HG02610 (cell line): ENCODE data around the gene RFPL4A.
"Not testable (repeated sequence)": the region's sequence is repeated elsewhere in the genome, so short reads cannot be mapped to it uniquely, and the experiment has no call there.

ENCODE experiments used
- ATAC-seq: cut with Tn5 transposase; IDR thresholded peaks from one replicate; pipeline ENCODE4 v1.9.1; 2021; ENCODE audit warnings: mild to moderate bottlenecking, moderate library complexity; ENCODE audit not compliant: unreplicated experiment

RFPL4A gene

GRCh38 chr19:55758797-55759196, at the start of gene RFPL4A:
Gene RFPL4A, plus strand, starts transcription at chr19:55759097. Its CDS starts 2,704 bp downstream, at chr19:55761801.
- not testable (repeated sequence) for ATAC-seq

- no peak for ATAC-seq
Measured at GRCh38 chr19:55711719-55712118, 47.2 kb upstream of the RFPL4A start.

DNA sequence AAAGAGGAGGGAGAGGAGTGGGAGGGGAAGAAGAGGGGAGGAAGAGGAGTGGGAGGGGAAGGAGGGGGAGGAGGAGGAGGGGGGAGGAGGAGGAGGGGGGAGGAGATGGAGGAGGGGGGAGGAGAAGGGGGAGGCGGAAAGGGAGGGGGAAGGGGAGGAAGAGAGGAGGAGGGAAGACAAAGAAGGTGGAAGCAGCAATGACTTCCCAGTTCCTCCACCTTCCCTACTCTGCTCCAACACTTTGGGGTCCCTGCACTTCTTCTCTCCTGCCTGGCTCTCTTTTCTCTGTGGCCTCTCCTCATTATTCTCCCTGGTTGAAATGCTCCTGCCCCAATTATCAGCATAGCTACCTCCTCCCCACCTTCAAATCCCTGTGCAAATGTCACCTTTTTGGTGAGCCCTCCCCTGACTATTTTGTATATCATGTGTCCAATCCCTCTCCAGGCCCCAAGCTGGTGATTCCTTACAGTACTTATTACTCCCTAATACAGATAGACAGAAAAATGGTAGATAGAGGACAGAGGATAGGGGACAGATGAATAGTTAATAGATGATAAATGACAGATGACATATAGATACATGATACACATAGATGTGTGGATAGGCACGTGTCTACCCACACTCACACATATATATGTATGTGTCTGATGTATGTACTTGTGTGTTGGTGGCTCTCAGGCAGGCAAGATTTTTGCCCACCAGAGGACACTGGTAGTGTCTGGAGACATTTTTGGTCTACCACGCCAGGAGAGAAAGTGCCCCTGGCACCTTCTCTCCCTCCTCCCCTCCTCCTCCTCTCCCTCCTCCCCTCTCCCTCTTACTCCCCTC, 45.9 kb upstream of the RFPL4A start:
- no peak for ATAC-seq

- no peak for ATAC-seq
Measured at GRCh38 chr19:55716531-55716930, 42.4 kb upstream of the RFPL4A start.

DNA sequence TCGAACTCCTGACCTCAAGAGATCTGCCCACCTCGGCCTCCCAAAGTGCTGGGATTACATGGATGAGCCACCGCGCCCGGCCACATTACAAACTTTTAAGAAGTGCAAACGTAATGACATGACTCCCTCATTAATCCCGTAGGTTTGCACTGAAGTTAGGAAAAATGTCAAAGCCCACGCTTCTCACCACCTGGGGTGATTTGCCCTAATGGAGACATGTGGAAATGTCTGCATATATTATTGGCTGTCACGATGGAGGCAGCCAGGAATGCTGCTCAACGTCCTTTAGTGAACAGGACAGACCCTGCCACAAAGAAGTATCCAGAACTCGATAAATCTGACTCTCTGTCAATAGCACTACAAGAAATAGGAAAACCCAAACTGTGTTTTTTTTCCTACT, 41.6 kb upstream of the RFPL4A start:
- ATAC-seq = no peak

- not testable (repeated sequence) for ATAC-seq
Measured at GRCh38 chr19:55717879-55718711, 40.8 kb upstream of the RFPL4A start.

DNA sequence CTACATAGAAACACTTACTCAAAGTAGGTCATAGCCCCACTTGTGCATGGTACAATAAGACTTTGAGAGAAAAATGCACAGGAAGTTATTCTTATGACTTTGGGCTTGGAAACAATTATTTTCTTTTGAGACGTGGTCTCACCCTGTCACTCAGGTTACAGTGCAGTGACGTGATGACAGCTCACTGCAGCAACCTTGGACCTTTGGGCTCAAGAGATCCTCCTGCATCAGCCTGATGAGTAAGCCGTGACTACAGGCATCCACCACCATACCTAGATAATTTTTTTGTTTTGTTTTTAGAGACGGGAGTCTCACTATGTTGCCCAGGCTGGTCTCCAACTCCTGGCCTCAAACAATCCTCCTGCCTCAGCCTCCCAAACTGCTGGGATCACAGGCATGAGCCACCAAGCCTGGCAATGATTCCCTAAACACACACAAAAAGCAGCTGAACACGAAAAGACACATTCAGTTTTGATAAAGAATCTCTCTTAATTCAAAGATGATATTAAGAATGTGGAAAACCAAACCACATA, 38.6 kb upstream of the RFPL4A start:
- ATAC-seq = no peak

GRCh38 chr19:55720801-55721200, 38.1 kb upstream of the RFPL4A start:
- ATAC-seq = no peak

DNA sequence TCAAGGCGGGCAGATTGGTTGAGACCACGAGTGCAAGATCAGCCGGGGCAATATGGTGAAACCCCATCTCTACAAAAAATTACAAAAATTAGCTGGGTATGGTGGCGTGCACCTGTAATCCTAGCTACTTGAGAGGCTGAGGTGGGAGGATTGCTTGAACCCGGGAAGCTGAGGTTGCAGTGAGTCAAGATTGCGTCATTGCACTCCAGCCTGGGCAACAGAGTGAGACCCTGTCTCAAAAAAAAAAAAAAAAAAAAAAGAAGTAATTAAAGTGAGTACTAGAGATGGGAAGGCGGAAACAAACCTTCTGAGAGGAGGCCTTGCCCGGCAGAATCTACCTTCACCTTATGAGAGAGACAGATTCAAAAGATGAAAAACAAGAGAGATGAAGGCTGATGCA, 35.4 kb upstream of the RFPL4A start:
- no peak for ATAC-seq

DNA sequence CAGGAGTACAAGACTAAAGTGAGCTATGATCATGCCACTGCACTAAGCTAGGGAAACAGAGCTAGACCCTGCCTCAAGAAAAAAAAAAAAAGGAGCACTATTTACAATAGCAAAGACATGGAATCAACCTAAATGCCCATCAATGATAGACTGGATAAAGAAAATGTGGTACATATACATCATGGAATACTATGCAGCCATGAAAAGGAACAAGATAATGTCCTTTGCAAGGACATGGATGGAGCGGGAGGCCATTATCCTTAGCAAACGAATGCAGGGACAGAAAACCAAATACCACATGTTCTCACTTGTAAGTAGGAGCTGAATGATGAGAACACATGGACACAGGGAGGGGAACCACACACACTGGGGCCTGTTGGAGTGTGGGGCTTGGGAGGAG, 28.5 kb upstream of the RFPL4A start:
- ATAC-seq = not testable (repeated sequence)

DNA sequence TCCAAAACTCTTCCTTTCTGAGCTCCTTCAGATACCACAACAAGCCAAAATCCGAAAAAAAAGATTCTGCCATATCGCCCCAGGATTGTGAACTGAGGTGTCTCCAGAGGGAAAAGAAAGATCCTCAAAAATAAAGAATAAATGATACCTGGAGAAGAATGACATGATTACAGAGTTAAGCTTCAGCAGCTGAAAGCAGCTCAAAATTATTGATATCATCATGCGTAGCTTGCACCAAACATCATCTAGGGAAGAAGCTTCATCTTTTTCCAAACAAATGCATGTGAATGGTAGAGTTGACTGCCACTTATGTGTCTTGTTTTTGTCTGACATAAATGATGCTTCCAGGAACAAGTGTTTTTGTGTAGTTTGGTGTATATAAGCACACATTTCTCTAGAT, 20.6 kb upstream of the RFPL4A start, which contains the start of gene NLRP9:
Gene NLRP9 (minus strand): TSS at position 101 of the 400 bp plus-strand sequence. CDS start 28 bp downstream, at position 73.
- ATAC-seq = no peak

DNA sequence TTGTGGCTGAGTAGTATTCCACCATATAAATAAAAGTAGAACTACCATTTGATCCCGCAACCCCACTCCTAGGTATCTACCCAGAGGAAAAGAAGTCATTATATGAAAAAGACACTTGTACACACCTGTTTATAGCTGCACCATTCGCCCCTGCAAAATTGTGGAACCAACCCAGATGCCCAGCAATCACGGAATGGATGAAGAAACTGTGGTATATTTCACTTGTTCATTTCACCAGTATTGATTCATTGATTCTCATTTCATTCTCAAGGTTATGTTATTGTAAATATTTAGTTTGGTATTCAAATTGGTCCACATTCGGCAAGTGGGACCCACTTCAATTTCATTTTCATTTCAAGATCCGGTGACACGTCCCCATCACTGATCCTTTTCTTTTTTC, 8.2 kb upstream of the RFPL4A start:
- no peak for ATAC-seq

DNA sequence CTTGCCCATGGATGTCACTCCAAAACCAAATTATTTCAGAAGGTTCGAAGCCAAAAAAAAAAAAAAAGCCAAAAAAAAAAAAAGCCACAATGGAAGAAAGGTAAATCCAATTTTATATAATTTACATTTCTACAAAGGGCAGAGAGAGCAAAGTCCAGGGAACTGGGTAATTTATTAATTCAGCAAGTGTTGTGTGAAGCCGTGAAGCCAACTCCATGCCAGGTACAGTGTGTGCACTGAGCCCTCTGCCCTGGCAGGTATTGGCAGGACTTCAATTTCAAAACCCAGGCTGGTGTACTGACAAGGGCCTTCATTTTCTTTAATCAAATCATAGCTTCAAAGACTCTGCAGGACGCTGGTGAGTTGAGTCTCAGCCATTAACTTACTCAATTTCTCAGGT, 5.5 kb upstream of the RFPL4A start:
- no peak for ATAC-seq

- not testable (repeated sequence) for ATAC-seq
Measured at GRCh38 chr19:55756808-55757207, 2.1 kb upstream of the RFPL4A start.

GRCh38 chr19:55766466-55766865, 7.6 kb downstream of the RFPL4A start:
- ATAC-seq = no peak

- not testable (repeated sequence) for ATAC-seq
Measured at GRCh38 chr19:55768818-55769217, 9.9 kb downstream of the RFPL4A start, which contains the start of gene RFPL4AL1. Gene RFPL4AL1, plus strand, starts transcription at chr19:55769118. Its CDS starts 2,687 bp downstream, at chr19:55771805.

GRCh38 chr19:55769632-55770031, 10.7 kb downstream of the RFPL4A start:
- not testable (repeated sequence) for ATAC-seq

DNA sequence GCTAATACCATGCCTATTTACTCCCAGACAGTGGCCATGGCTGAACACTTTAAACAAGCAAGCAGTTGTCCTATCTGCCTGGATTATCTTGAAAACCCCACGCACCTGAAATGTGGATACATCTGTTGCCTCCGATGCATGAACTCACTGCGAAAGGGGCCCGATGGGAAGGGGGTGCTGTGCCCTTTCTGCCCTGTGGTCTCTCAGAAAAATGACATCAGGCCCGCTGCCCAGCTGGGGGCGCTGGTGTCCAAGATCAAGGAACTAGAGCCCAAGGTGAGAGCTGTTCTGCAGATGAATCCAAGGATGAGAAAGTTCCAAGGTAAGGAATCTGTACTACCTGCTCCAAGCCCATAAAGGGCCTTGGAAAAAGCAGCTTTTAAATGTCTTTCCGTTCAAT, 18.6 kb downstream of the RFPL4A start:
- ATAC-seq = no peak

DNA sequence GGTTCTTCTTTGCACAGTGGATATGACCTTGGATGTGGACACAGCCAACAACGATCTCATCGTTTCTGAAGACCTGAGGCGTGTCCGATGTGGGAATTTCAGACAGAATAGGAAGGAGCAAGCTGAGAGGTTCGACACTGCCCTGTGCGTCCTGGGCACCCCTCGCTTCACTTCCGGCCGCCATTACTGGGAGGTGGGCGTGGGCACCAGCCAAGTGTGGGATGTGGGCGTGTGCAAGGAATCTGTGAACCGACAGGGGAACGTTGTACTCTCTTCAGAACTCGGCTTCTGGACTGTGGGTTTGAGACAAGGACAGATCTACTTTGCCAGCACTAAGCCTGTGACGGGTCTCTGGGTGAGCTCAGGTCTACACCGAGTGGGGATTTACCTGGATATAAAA, 19.4 kb downstream of the RFPL4A start:
- ATAC-seq = no peak

DNA sequence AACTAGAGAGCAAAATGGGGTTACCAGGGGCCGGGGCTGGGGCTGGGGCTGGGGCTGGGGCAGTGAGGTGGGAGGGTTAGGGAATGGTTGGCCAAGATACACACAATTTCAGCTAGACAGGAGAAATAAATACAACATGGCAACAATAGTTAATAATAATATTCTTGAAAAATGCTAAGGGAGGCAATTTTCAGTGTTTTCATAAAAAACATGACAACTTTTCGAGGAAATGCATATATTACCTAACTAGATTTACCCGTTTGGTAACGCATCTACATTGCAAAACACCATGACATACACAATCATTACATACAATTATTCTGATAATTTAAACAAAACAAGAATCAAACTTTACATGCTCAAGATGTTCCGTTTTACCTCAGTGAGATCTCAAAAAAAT, 22.2 kb downstream of the RFPL4A start:
- ATAC-seq = no peak

DNA sequence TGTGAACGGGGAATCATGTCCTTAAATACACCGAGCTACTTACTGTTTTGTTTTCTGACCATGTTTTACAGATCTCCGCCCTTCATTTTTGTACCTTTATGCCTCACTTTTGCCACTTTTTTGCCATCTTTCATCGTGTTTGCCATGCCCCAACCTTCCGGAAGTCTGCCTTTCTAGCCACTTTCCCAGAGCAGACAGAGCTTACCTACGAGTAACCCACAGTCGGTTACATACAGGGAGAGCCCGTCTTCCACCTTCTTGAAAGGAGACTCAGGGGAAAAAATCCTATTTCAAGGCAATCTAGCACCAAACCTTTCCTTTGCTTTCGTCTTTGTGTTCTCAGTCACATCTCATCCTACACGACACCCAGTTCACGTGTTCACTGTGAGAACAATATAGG, 36.1 kb downstream of the RFPL4A start:
- no peak for ATAC-seq
